Measurements from ENCODE around the gene CCNB1IP1. TPM values are rescaled to one million over a fixed set of nuclear protein-coding genes. Genes with fewer than 3 reads are reported as not detected.
"Not testable (repeated sequence)": the region's sequence is repeated elsewhere in the genome, so short reads cannot be mapped to it uniquely, and the experiment has no call there.

Gene CCNB1IP1
- total RNA-seq, 1 donor from 2014 or later = 91.1 TPM

- TF ChIP-seq CTCF (IDR thresholded peaks at IDR 0.05; ENCODE audit: unreplicated experiment) = no peak
- Mint-ChIP-seq H3K27ac (ENCODE audit: unreplicated experiment) (no peak overlapping the region), H3K4me3 (ENCODE audit: unreplicated experiment) (no peak overlapping the region), H3K4me1 (ENCODE audit: unreplicated experiment) (no peaks in the 10 kb centered on the region), H3K9me3 (ENCODE audit: unreplicated experiment) (peaks cover 24% of the 10 kb centered on the region), H3K36me3 (ENCODE audit: low read depth, unreplicated experiment) (peaks cover 47% of the 10 kb centered on the region), H3K27me3 (ENCODE audit: unreplicated experiment) (peaks cover 1% of the 10 kb centered on the region)
- DNase-seq (ENCODE audit: low spot score) = no peak
Observed at GRCh38 chr14:20278414-20278813, 54.7 kb downstream of the CCNB1IP1 start.

GRCh38 chr14:20277409-20277808 is 55.7 kb downstream of the CCNB1IP1 start:
- DNase-seq (ENCODE audit: low spot score) = no peak
- no peaks in the 10 kb centered on the region for H3K4me1 Mint-ChIP-seq (ENCODE audit: unreplicated experiment)
- peaks cover 25% of the 10 kb centered on the region for H3K9me3 Mint-ChIP-seq (ENCODE audit: unreplicated experiment)
- peaks cover 1% of the 10 kb centered on the region for H3K27me3 Mint-ChIP-seq (ENCODE audit: unreplicated experiment)
- H3K27ac Mint-ChIP-seq (ENCODE audit: unreplicated experiment) = no peak overlapping the region
- TF ChIP-seq CTCF (IDR thresholded peaks at IDR 0.05; ENCODE audit: unreplicated experiment) = no peak
- H3K36me3 Mint-ChIP-seq (ENCODE audit: low read depth, unreplicated experiment) = peaks cover 46% of the 10 kb centered on the region
- no peak overlapping the region for H3K4me3 Mint-ChIP-seq (ENCODE audit: unreplicated experiment)

- Mint-ChIP-seq H3K27ac (ENCODE audit: unreplicated experiment) (no peak overlapping the region), H3K9me3 (ENCODE audit: unreplicated experiment) (peaks cover 34% of the 10 kb centered on the region), H3K4me3 (ENCODE audit: unreplicated experiment) (no peak overlapping the region), H3K4me1 (ENCODE audit: unreplicated experiment) (no peaks in the 10 kb centered on the region), H3K27me3 (ENCODE audit: unreplicated experiment) (peaks cover 5% of the 10 kb centered on the region), H3K36me3 (ENCODE audit: low read depth, unreplicated experiment) (peaks cover 39% of the 10 kb centered on the region)
- TF ChIP-seq CTCF (IDR thresholded peaks at IDR 0.05; ENCODE audit: unreplicated experiment) = no peak
- DNase-seq (ENCODE audit: low spot score) = no peak
Observed at GRCh38 chr14:20274062-20274461, 59.0 kb downstream of the CCNB1IP1 start.

DNA sequence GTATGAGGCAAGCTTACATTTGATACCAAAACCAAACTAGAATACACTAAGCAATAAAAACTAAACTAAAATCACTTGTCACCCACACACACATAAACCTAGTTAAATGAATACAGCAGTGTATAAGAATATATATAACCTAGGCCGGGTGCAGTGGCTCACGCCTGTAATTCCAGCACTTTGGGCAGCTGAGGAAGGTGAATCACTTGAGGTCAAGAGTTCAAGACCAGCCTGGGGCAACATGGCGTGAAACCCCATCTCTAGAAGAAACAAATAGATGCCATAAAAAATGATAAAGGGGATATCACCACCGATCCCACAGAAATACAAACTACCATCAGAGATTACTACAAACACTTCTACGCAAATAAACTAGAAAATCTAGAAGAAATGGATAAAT is 68.7 kb downstream of the CCNB1IP1 start:
- not testable (repeated sequence) for H3K36me3 Mint-ChIP-seq (ENCODE audit: low read depth, unreplicated experiment); DNase-seq (ENCODE audit: low spot score); H3K4me1 Mint-ChIP-seq (ENCODE audit: unreplicated experiment); H3K27ac Mint-ChIP-seq (ENCODE audit: unreplicated experiment); H3K9me3 Mint-ChIP-seq (ENCODE audit: unreplicated experiment); H3K4me3 Mint-ChIP-seq (ENCODE audit: unreplicated experiment); H3K27me3 Mint-ChIP-seq (ENCODE audit: unreplicated experiment)

GRCh38 chr14:20262642-20263128 is 70.4 kb downstream of the CCNB1IP1 start:
- H3K9me3 Mint-ChIP-seq (ENCODE audit: unreplicated experiment) = peaks cover 4% of the 10 kb centered on the region
- TF ChIP-seq CTCF (IDR thresholded peaks at IDR 0.05; ENCODE audit: unreplicated experiment) = no peak
- H3K4me3 Mint-ChIP-seq (ENCODE audit: unreplicated experiment) = no peak overlapping the region
- H3K27ac Mint-ChIP-seq (ENCODE audit: unreplicated experiment) = no peak overlapping the region
- no peak for DNase-seq (ENCODE audit: low spot score)
- H3K27me3 Mint-ChIP-seq (ENCODE audit: unreplicated experiment) = no peaks in the 10 kb centered on the region
- H3K4me1 Mint-ChIP-seq (ENCODE audit: unreplicated experiment) = no peaks in the 10 kb centered on the region
- no peaks in the 10 kb centered on the region for H3K36me3 Mint-ChIP-seq (ENCODE audit: low read depth, unreplicated experiment)

Other genes starting within 250 kb of the CCNB1IP1 start
- not detected for gene OR4K17, start 222.5 kb downstream of the CCNB1IP1 start, total RNA-seq (ENCODE audit: unreplicated experiment)
- gene OR4N5, start 194.5 kb downstream of the CCNB1IP1 start, total RNA-seq (ENCODE audit: unreplicated experiment) = not detected
- not detected for gene OR11G2, start 142.4 kb downstream of the CCNB1IP1 start, total RNA-seq (ENCODE audit: unreplicated experiment)
- gene OR11H6, start 109.6 kb downstream of the CCNB1IP1 start, total RNA-seq (ENCODE audit: unreplicated experiment) = not detected
- not detected for gene OR11H7, start 104.3 kb downstream of the CCNB1IP1 start, total RNA-seq (ENCODE audit: unreplicated experiment)
- gene OR11H4, start 94.0 kb downstream of the CCNB1IP1 start, total RNA-seq (ENCODE audit: unreplicated experiment) = not detected
- gene TTC5, start 27.3 kb downstream of the CCNB1IP1 start, total RNA-seq (ENCODE audit: unreplicated experiment) = 14.3 TPM
- 24.4 TPM for gene PARP2, start 10.4 kb upstream of the CCNB1IP1 start, total RNA-seq (ENCODE audit: unreplicated experiment)
- gene TEP1, start 80.2 kb upstream of the CCNB1IP1 start, total RNA-seq (ENCODE audit: unreplicated experiment) = 44.0 TPM
- 0.08 TPM for gene KLHL33, start 102.9 kb upstream of the CCNB1IP1 start, total RNA-seq (ENCODE audit: unreplicated experiment)
- 46.1 TPM for gene OSGEP, start 121.5 kb upstream of the CCNB1IP1 start, total RNA-seq (ENCODE audit: unreplicated experiment)
- gene APEX1, start 121.9 kb upstream of the CCNB1IP1 start, total RNA-seq (ENCODE audit: unreplicated experiment) = 230 TPM
- gene PIP4P1, start 128.2 kb upstream of the CCNB1IP1 start, total RNA-seq (ENCODE audit: unreplicated experiment) = 36.8 TPM
- gene PNP, start 136.1 kb upstream of the CCNB1IP1 start, total RNA-seq (ENCODE audit: unreplicated experiment) = 322 TPM
- gene RNASE10, start 172.3 kb upstream of the CCNB1IP1 start, total RNA-seq (ENCODE audit: unreplicated experiment) = 10.7 TPM
- not detected for gene RNASE9, start 227.8 kb upstream of the CCNB1IP1 start, total RNA-seq (ENCODE audit: unreplicated experiment)